Esophagus muscularis mucosa (tissue), 4 donors: ENCODE data around the gene SCYL3. TPM values are rescaled to one million over a fixed set of nuclear protein-coding genes. Genes with fewer than 3 reads are reported as not detected.
"Not testable (repeated sequence)": the region's sequence is repeated elsewhere in the genome, so short reads cannot be mapped to it uniquely, and the experiment has no call there.

Source experiments
- DNase-seq: peaks from one replicate; pipeline ENCODE4 v3.0.0-alpha.2; 2017; ENCODE audit errors: extremely low spot score
- H3K27ac ChIP-seq, 4 donors: fragments of 200-600 bp; sonication (generic); replicated peaks in 1 of 4; 1 replicate in 3 of 4; 2 replicates in 1 of 4; pipeline ENCODE4 v1.5.1; 2016 to 2019; ENCODE audit warnings: mild to moderate bottlenecking in 1 of 4
- H3K27me3 ChIP-seq, 4 donors: fragments of 200-600 bp; sonication (generic); one replicate each; pipeline versions ENCODE4 v1.5.1 to v1.6.0; 2016 to 2019
- H3K36me3 ChIP-seq, 4 donors: fragments of 200-600 bp; sonication (generic); one replicate each; pipeline ENCODE4 v1.5.1; 2016 to 2019
- H3K4me1 ChIP-seq, 4 donors: fragments of 200-600 bp; sonication (generic); one replicate each; pipeline ENCODE4 v1.5.1; 2016 to 2019
- H3K4me3 ChIP-seq, 4 donors: fragments of 200-600 bp; sonication (generic); 1 replicate in 2 of 4; 2 replicates in 2 of 4; pipeline ENCODE4 v1.5.1; 2016 to 2019; ENCODE audit warnings: mild to moderate bottlenecking in 4 of 4, moderate library complexity in 1 of 4
- H3K9me3 ChIP-seq, 4 donors: fragments of 200-600 bp; sonication (generic); 1 replicate in 3 of 4; 2 replicates in 1 of 4; pipeline ENCODE4 v1.5.1; 2016 to 2019
- EP300 ChIP-seq: sonication (generic); formaldehyde crosslinking; IDR thresholded peaks from one replicate; pipeline ENCODE4 v1.6.1; 2017; ENCODE audit warnings: antibody characterized with exemption
- POLR2A ChIP-seq: fragments of 450-650 bp; IDR thresholded peaks from one replicate; pipeline ENCODE4 v1.6.1; 2017; ENCODE audit warnings: antibody characterized with exemption, moderate library complexity, mild to moderate bottlenecking, low read depth
- POLR2AphosphoS5 ChIP-seq, 2 donors: sonication (generic); formaldehyde crosslinking; IDR thresholded peaks; one replicate each; pipeline ENCODE4 v1.6.1; 2017; ENCODE audit warnings: antibody characterized with exemption in 2 of 2
- WGBS: methylation state at CpG from one replicate; pipeline ENCODE4 v1.1.5; 2018; 5-methylcytosine and 5-hydroxymethylcytosine counted together
- intact Hi-C: fragments of 100-400 bp; cut with DNase I; formaldehyde crosslinking; loops from one replicate; pipeline ENCODE4 v1.15.1; 2023
- total RNA-seq, 4 donors: library from RNA; depleted of rRNA; stranded (reverse); fragments of >200 nt; gene quantifications; one replicate each; pipeline versions ENCODE4 v1.1.0 to v1.2.1, GENCODE V29; 2016
- TF ChIP-seq, protein P1 (sequence below), 3 experiments: fragments of 200-600 bp in 2 of 3; fragments of 450-650 bp in 1 of 3; sonication (generic) in 2 of 3; IDR thresholded peaks; one replicate each; pipeline ENCODE4 v1.5.1; 2017 to 2019; ENCODE audit warnings: antibody characterized with exemption in 3 of 3, mild to moderate bottlenecking in 2 of 3, moderate library complexity in 1 of 3

SCYL3 gene
- total RNA-seq, 4 donors from 2014 or later = 10.2 to 11.8 (median 10.3) TPM

GRCh38 chr1:169869426-169869825 lies 24.3 kb downstream of the SCYL3 start:
- no peak for DNase-seq
- H3K4me3 ChIP-seq = no peak overlapping the region
- intact Hi-C loops = no loop called here
- no peak overlapping the region for H3K27ac ChIP-seq
- H3K36me3 ChIP-seq = peaks cover 69 to 100% (median 89%) of the 10 kb centered on the region in 4 donors
- 100% methylated on average over 1 of the region's 1 CpG for WGBS
- H3K9me3 ChIP-seq = no peaks in the 10 kb centered on the region
- peaks cover 0 to 8% (median 0%) of the 10 kb centered on the region in 4 donors for H3K4me1 ChIP-seq
- no peak for TF ChIP-seq POLR2A
- TF ChIP-seq, protein P1, sequence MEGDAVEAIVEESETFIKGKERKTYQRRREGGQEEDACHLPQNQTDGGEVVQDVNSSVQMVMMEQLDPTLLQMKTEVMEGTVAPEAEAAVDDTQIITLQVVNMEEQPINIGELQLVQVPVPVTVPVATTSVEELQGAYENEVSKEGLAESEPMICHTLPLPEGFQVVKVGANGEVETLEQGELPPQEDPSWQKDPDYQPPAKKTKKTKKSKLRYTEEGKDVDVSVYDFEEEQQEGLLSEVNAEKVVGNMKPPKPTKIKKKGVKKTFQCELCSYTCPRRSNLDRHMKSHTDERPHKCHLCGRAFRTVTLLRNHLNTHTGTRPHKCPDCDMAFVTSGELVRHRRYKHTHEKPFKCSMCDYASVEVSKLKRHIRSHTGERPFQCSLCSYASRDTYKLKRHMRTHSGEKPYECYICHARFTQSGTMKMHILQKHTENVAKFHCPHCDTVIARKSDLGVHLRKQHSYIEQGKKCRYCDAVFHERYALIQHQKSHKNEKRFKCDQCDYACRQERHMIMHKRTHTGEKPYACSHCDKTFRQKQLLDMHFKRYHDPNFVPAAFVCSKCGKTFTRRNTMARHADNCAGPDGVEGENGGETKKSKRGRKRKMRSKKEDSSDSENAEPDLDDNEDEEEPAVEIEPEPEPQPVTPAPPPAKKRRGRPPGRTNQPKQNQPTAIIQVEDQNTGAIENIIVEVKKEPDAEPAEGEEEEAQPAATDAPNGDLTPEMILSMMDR (IDR thresholded peaks at IDR 0.05) = no peak
- no peak for TF ChIP-seq POLR2AphosphoS5 (IDR thresholded peaks at IDR 0.05)
- TF ChIP-seq EP300 = no peak
- no peaks in the 10 kb centered on the region for H3K27me3 ChIP-seq

DNA sequence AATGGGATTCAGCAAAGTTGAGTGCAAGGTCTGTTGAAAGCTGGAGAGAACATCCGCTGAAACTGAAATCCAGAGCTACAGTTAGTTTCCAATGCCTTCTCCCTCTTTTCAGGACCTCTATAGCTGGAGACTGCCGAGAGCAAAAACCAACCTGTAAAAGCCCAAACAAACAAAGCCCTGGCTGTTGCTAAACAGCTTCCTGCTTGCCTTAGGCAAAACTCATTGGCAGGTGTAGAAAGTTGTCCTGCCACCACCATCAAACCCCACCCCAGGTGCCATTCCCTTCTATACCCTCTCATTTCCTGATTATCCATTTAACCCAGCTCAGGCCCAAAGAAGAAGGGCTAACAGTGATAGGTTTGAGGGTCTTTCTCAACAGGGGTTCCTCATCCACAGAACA lies 24.7 kb downstream of the SCYL3 start:
- H3K9me3 ChIP-seq = no peaks in the 10 kb centered on the region
- TF ChIP-seq, protein P1 (IDR thresholded peaks at IDR 0.05) = no peak
- TF ChIP-seq POLR2A (no peak), POLR2AphosphoS5 (IDR thresholded peaks at IDR 0.05) (no peak), EP300 (no peak)
- no peak for DNase-seq
- no peaks in the 10 kb centered on the region for H3K27me3 ChIP-seq
- no peak overlapping the region for H3K4me3 ChIP-seq
- WGBS = 92% methylated on average over 2 of the region's 2 CpGs
- intact Hi-C loops = no loop called here
- peaks cover 73 to 100% (median 91%) of the 10 kb centered on the region in 4 donors for H3K36me3 ChIP-seq
- H3K4me1 ChIP-seq = peaks cover 0 to 5% (median 0%) of the 10 kb centered on the region in 4 donors
- no peak overlapping the region for H3K27ac ChIP-seq

GRCh38 chr1:169867012-169867675 lies 26.6 kb downstream of the SCYL3 start:
- no peak for DNase-seq
- intact Hi-C loops = no loop called here
- no peak overlapping the region for H3K27ac ChIP-seq
- H3K9me3 ChIP-seq = no peaks in the 10 kb centered on the region
- H3K4me1 ChIP-seq = no peaks in the 10 kb centered on the region
- 69% methylated on average over 4 of the region's 4 CpGs for WGBS
- no peak for TF ChIP-seq POLR2AphosphoS5 (IDR thresholded peaks at IDR 0.05)
- TF ChIP-seq, protein P1 (IDR thresholded peaks at IDR 0.05) = no peak
- TF ChIP-seq EP300 = no peak
- TF ChIP-seq POLR2A = no peak
- no peaks in the 10 kb centered on the region for H3K27me3 ChIP-seq
- H3K36me3 ChIP-seq = peaks cover 81 to 100% (median 92%) of the 10 kb centered on the region in 4 donors
- H3K4me3 ChIP-seq = no peak overlapping the region

DNA sequence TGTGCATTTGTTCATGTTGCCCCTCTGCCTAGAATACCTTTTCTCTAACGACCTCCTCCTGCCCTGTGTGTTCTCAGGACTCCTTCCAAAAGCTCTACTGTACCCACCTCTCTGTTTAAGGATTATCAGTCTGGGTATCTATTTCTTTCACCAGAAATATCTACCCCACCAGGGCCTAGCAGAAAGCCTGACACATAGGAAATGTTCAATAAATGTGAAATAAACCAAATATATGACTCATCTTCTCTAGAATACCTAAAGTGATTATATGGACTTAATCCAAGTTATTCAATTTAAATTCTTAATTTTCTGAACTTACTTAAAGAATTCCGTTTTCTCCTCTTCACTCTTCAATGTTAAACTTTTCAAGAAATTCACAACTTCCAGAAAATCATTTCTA lies 27.1 kb downstream of the SCYL3 start:
- WGBS = 91% methylated on average over 2 of the region's 2 CpGs
- Histone ChIP-seq H3K27ac (no peak overlapping the region), H3K4me1 (no peaks in the 10 kb centered on the region), H3K9me3 (no peaks in the 10 kb centered on the region), H3K4me3 (no peak overlapping the region), H3K36me3 (peaks cover 81 to 100% (median 92%) of the 10 kb centered on the region in 4 donors), H3K27me3 (no peaks in the 10 kb centered on the region)
- no peak for DNase-seq
- TF ChIP-seq, protein P1 (IDR thresholded peaks at IDR 0.05) = no peak
- TF ChIP-seq EP300 (no peak), POLR2AphosphoS5 (IDR thresholded peaks at IDR 0.05) (no peak), POLR2A (no peak)
- intact Hi-C loops = no loop called here

GRCh38 chr1:169864531-169864930 lies 29.2 kb downstream of the SCYL3 start:
- H3K4me1 ChIP-seq, H3K9me3 ChIP-seq, DNase-seq, H3K27me3 ChIP-seq, intact Hi-C loops, H3K4me3 ChIP-seq, H3K27ac ChIP-seq: not testable (repeated sequence)
- WGBS = 95% methylated on average over 10 of the region's 10 CpGs
- peaks cover 72 to 100% (median 91%) of the 10 kb centered on the region in 4 donors for H3K36me3 ChIP-seq
